K562 (cell line): Measurements from ENCODE around the gene KRR1. TPM values are rescaled to one million over a fixed set of nuclear protein-coding genes. Genes with fewer than 3 reads are reported as not detected.

Experiments
- CEBPB ChIP-seq: fragments of 450-650 bp; IDR thresholded peaks from 2 replicates; pipeline ENCODE4 v1.6.1; 2016; ENCODE audit warnings: missing genetic modification characterization, missing compliant biosample characterization
- NFYB ChIP-seq: IDR thresholded peaks from 2 replicates; pipeline ENCODE4 v1.6.1; 2011; ENCODE audit warnings: mild to moderate bottlenecking, moderate library complexity; ENCODE audit not compliant: insufficient read length; ENCODE audit errors: extremely low read depth
- PHF21A ChIP-seq: fragments of 450-650 bp; IDR thresholded peaks from 2 replicates; pipeline ENCODE4 v1.6.1; 2017; ENCODE audit warnings: low read depth, borderline replicate concordance
- POLR3G ChIP-seq: IDR thresholded peaks from 2 replicates; pipeline ENCODE4 v1.6.1; 2011; ENCODE audit not compliant: insufficient read length, insufficient replicate concordance; ENCODE audit errors: extremely low read depth
- RFX5 ChIP-seq: IDR thresholded peaks from 2 replicates; pipeline ENCODE4 v1.6.1; 2011; ENCODE audit warnings: low read depth, mild to moderate bottlenecking, improper control_type of control experiment, low read length
- STAT5A ChIP-seq: IDR thresholded peaks from 2 replicates; pipeline ENCODE4 v1.6.1; 2012; ENCODE audit warnings: low read length, inconsistent platforms, borderline replicate concordance
- TCF7 ChIP-seq: sonication (generic); IDR thresholded peaks from 2 replicates; pipeline ENCODE4 v1.6.1; 2016; ENCODE audit warnings: antibody characterized with exemption, borderline replicate concordance
- TEAD4 ChIP-seq, 2 experiments: sonication (generic) in 1 of 2; formaldehyde crosslinking in 1 of 2; IDR thresholded peaks; 2 replicates each; pipeline versions ENCODE4 v1.6.1 to v1.8.0; 2012 to 2022; ENCODE audit warnings: borderline replicate concordance in 1 of 2, inconsistent platforms in 1 of 2, low read length in 1 of 2, mild to moderate bottlenecking in 1 of 2, missing genetic modification reagents in 1 of 2
- U2AF2 ChIP-seq: fragments of 200-400 bp; formaldehyde crosslinking; optimal IDR thresholded peaks from 2 replicates; pipeline ENCODE3; 2017; ENCODE audit warnings: low read depth, mild to moderate bottlenecking, low read length
- ZNF121 ChIP-seq: sonication (generic); formaldehyde crosslinking; conservative IDR thresholded peaks from 2 replicates; pipeline ENCODE4 v1.8.0; 2022; ENCODE audit warnings: missing genetic modification reagents
- ZNF644 ChIP-seq: fragments of 200-800 bp; sonication (Bioruptor generic); IDR thresholded peaks from 2 replicates; pipeline ENCODE4 v1.6.1; 2016; ENCODE audit warnings: low read depth, missing genetic modification characterization, missing compliant biosample characterization
- polyA plus RNA-seq, 8 experiments: library from polyadenylated mRNA; depleted of rRNA in 4 of 8; stranded (reverse) in 5 of 8; unstranded in 3 of 8; fragments of >200 nt; fragmentation: Nextera tagmentation in 2 of 8; fragmentation: Illumina TruSeq in 1 of 8; extraction: Ambion mirVana in 2 of 8; extraction: Trizol in 1 of 8; gene quantifications; 2 replicates each; pipeline versions ENCODE4 v1.2.1 to v1.2.3, GENCODE V29; 2011 to 2014; ENCODE audit warnings: inconsistent platforms in 1 of 8, missing spikeins in 1 of 8
- total RNA-seq, 7 experiments: library from RNA; depleted of rRNA in 6 of 7; stranded (reverse); fragments of >200 nt in 6 of 7; fragmentation: Illumina TruSeq in 2 of 7; extraction: Trizol in 2 of 7; gene quantifications; 2 replicates each; pipeline versions ENCODE4 v1.2.1 to v1.2.3, GENCODE V29; 2011 to 2021; ENCODE audit warnings: low replicate concordance in 1 of 7
- TF ChIP-seq, protein P1 (sequence below): fragments of 450-650 bp; IDR thresholded peaks from 2 replicates; pipeline ENCODE4 v1.6.1; 2018; ENCODE audit not compliant: partially characterized antibody
- TF ChIP-seq, protein P2 (sequence below): fragments of 450-650 bp; IDR thresholded peaks from 2 replicates; pipeline ENCODE4 v1.6.1; 2016; ENCODE audit warnings: antibody characterized with exemption
- TF ChIP-seq, protein P3 (sequence below): IDR thresholded peaks from 2 replicates; pipeline ENCODE4 v1.6.1; 2014; ENCODE audit warnings: antibody characterized with exemption
- TF ChIP-seq, protein P4 (sequence below): fragments of 250-450 bp; sonication (Bioruptor Pico); IDR thresholded peaks from 2 replicates; pipeline ENCODE4 v1.5.0; 2020; ENCODE audit warnings: mild to moderate bottlenecking
- TF ChIP-seq, protein P5 (sequence below): fragments of 450-650 bp; formaldehyde crosslinking; IDR thresholded peaks from 2 replicates; pipeline ENCODE4 v1.4.0; 2020; ENCODE audit warnings: mild to moderate bottlenecking, moderate library complexity

Gene KRR1
- total and polyA plus RNA-seq, 9 of the 15 experiments (the other 6 are each of a cell fraction or from before 2014, with no cell fraction given): 42.6 to 102 (median 61.0) TPM

DNA sequence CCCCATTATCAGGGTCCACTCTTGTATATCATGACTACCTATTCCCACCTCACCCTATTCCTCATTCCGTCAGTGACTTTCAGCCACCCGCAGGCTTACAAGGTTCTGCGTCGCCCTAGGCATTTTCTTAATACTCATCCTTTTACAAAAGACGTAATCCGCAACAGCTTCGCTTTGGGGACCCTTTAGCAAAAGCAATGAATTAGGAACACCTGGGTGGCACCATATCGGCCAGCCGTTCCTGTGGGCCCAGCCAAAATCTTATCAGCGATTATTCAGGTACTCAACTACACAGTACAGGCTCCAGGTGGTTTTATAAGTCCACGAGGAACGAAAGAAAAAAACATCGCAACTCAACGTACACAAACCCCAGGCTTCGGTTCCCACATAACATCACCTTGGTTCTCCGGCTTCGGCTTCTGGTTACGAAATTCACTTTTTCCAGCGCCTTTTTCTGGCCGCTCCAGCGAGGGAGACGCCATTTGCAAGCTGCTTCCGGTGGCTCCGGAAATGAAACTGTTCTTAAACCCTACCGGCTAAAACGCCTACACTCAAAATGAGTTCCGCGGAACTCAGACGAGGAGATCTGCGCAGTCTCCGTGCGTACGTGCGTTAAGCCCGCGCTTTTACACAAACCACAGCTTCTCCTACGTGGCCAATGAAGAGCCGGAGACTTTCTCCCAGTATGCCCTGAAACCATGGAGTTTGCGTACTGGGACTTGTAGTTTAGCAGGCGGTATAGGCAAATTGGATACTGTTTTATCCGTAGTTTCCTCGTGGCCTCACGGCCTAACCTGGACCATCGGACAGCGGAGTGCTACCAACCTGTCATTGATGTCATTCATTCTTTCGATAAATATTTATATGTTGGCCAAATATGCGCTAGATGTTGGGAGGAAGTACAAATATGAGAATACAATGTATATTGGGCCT lies at the start of gene KRR1 (continued):
- TF ChIP-seq, protein P1, sequence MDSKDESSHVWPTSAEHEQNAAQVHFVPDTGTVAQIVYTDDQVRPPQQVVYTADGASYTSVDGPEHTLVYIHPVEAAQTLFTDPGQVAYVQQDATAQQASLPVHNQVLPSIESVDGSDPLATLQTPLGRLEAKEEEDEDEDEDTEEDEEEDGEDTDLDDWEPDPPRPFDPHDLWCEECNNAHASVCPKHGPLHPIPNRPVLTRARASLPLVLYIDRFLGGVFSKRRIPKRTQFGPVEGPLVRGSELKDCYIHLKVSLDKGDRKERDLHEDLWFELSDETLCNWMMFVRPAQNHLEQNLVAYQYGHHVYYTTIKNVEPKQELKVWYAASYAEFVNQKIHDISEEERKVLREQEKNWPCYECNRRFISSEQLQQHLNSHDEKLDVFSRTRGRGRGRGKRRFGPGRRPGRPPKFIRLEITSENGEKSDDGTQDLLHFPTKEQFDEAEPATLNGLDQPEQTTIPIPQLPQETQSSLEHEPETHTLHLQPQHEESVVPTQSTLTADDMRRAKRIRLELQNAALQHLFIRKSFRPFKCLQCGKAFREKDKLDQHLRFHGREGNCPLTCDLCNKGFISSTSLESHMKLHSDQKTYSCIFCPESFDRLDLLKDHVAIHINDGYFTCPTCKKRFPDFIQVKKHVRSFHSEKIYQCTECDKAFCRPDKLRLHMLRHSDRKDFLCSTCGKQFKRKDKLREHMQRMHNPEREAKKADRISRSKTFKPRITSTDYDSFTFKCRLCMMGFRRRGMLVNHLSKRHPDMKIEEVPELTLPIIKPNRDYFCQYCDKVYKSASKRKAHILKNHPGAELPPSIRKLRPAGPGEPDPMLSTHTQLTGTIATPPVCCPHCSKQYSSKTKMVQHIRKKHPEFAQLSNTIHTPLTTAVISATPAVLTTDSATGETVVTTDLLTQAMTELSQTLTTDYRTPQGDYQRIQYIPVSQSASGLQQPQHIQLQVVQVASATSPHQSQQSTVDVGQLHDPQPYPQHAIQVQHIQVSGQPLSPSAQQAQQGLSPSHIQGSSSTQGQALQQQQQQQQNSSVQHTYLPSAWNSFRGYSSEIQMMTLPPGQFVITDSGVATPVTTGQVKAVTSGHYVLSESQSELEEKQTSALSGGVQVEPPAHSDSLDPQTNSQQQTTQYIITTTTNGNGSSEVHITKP: peak; percentile 35
- TF ChIP-seq, protein P2, sequence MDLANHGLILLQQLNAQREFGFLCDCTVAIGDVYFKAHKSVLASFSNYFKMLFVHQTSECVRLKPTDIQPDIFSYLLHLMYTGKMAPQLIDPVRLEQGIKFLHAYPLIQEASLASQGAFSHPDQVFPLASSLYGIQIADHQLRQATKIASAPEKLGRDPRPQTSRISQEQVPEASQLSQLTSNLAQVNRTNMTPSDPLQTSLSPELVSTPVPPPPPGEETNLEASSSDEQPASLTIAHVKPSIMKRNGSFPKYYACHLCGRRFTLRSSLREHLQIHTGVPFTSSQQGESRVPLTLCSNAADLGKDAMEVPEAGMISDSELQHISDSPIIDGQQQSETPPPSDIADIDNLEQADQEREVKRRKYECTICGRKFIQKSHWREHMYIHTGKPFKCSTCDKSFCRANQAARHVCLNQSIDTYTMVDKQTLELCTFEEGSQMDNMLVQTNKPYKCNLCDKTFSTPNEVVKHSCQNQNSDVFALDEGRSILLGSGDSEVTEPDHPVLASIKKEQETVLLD: peak; percentile 94
- TF ChIP-seq STAT5A: peak; percentile 60; the same call in 1 of the 2 replicates
- TF ChIP-seq RFX5: no peak
- peak; percentile 56; the same call in 1 of the 2 replicates for TF ChIP-seq TEAD4 (IDR thresholded peaks at IDR 0.05; ENCODE audit: low read length)
- TF ChIP-seq TEAD4 (CRISPR knock-in tag; IDR thresholded peaks at IDR 0.05; ENCODE audit: borderline replicate concordance): no peak
- TF ChIP-seq U2AF2: no peak
- TF ChIP-seq CEBPB: peak; percentile 71
- peak; percentile 79 for TF ChIP-seq NFYB
- no peak for TF ChIP-seq TCF7
- peak; percentile 75 for TF ChIP-seq ZNF644 (tag)
- TF ChIP-seq, protein P3, sequence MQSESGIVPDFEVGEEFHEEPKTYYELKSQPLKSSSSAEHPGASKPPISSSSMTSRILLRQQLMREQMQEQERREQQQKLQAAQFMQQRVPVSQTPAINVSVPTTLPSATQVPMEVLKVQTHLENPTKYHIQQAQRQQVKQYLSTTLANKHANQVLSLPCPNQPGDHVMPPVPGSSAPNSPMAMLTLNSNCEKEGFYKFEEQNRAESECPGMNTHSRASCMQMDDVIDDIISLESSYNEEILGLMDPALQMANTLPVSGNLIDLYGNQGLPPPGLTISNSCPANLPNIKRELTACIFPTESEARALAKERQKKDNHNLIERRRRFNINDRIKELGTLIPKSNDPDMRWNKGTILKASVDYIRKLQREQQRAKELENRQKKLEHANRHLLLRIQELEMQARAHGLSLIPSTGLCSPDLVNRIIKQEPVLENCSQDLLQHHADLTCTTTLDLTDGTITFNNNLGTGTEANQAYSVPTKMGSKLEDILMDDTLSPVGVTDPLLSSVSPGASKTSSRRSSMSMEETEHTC: no peak
- no peak for TF ChIP-seq ZNF121 (CRISPR knock-in tag)
- no peak for TF ChIP-seq POLR3G
- TF ChIP-seq, protein P4, sequence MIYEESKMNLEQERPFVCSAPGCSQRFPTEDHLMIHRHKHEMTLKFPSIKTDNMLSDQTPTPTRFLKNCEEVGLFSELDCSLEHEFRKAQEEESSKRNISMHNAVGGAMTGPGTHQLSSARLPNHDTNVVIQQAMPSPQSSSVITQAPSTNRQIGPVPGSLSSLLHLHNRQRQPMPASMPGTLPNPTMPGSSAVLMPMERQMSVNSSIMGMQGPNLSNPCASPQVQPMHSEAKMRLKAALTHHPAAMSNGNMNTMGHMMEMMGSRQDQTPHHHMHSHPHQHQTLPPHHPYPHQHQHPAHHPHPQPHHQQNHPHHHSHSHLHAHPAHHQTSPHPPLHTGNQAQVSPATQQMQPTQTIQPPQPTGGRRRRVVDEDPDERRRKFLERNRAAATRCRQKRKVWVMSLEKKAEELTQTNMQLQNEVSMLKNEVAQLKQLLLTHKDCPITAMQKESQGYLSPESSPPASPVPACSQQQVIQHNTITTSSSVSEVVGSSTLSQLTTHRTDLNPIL (CRISPR knock-in tag): no peak
- TF ChIP-seq, protein P5, sequence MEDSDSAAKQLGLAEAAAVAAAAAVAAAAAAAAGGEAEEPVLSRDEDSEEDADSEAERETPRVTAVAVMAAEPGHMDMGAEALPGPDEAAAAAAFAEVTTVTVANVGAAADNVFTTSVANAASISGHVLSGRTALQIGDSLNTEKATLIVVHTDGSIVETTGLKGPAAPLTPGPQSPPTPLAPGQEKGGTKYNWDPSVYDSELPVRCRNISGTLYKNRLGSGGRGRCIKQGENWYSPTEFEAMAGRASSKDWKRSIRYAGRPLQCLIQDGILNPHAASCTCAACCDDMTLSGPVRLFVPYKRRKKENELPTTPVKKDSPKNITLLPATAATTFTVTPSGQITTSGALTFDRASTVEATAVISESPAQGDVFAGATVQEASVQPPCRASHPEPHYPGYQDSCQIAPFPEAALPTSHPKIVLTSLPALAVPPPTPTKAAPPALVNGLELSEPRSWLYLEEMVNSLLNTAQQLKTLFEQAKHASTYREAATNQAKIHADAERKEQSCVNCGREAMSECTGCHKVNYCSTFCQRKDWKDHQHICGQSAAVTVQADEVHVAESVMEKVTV (CRISPR knock-in tag): no peak
- no peak for TF ChIP-seq PHF21A
